DMS 273 (cell line): Measurements from ENCODE around the gene GPR162.
"Not testable (repeated sequence)": the region's sequence is repeated elsewhere in the genome, so short reads cannot be mapped to it uniquely, and the experiment has no call there.

Source experiments
- DNase-seq: peaks from one replicate; lab custom pipeline; 2025; ENCODE audit not compliant: unreplicated experiment; lab: John Stamatoyannopoulos, UW

Gene GPR162

GRCh38 chr12:6852651-6853354 is 31.2 kb downstream of the GPR162 start:
- DNase-seq, result peak; percentile 86

- no peak for DNase-seq
Measured at GRCh38 chr12:6853626-6854025, 32.0 kb downstream of the GPR162 start.

- DNase-seq, result no peak
Measured at GRCh38 chr12:6854036-6854435, 32.4 kb downstream of the GPR162 start.

- DNase-seq, result no peak
Measured at GRCh38 chr12:6855322-6855721, 33.7 kb downstream of the GPR162 start.

- DNase-seq, result no peak
Measured at GRCh38 chr12:6858799-6859198, 37.2 kb downstream of the GPR162 start.

- DNase-seq, result no peak
Measured at GRCh38 chr12:6860116-6860515, 38.5 kb downstream of the GPR162 start.

GRCh38 chr12:6860942-6861341 is 39.3 kb downstream of the GPR162 start:
- no peak for DNase-seq

GRCh38 chr12:6861391-6861790 is 39.8 kb downstream of the GPR162 start:
- DNase-seq, result no peak

- DNase-seq, result no peak
Measured at GRCh38 chr12:6863033-6863432, 41.4 kb downstream of the GPR162 start.

GRCh38 chr12:6863586-6864321 is 42.1 kb downstream of the GPR162 start:
- DNase-seq, result no peak

- not testable (repeated sequence) for DNase-seq
Measured at GRCh38 chr12:6865307-6865706, 43.7 kb downstream of the GPR162 start.

- DNase-seq, result no peak
Measured at GRCh38 chr12:6866163-6866919, 44.7 kb downstream of the GPR162 start.

GRCh38 chr12:6866920-6867412 is 45.3 kb downstream of the GPR162 start:
- peak; percentile 69 for DNase-seq

- DNase-seq, result peak; percentile 78
Measured at GRCh38 chr12:6867413-6868210, 46.0 kb downstream of the GPR162 start, which contains the start of gene TPI1. TSS of gene TPI1 (plus strand) at chr12:6867531. CDS start at chr12:6867567, 36 bp downstream.

GRCh38 chr12:6868211-6869048 is 46.8 kb downstream of the GPR162 start:
- DNase-seq, result peak; percentile 44

- DNase-seq, result peak; percentile 87
Measured at GRCh38 chr12:6869049-6870021, 47.7 kb downstream of the GPR162 start.

GRCh38 chr12:6870304-6870703 is 48.7 kb downstream of the GPR162 start:
- DNase-seq, result not testable (repeated sequence)
